SK-N-SH (cell line): ENCODE data around the gene OLFM2. TPM values are rescaled to one million over a fixed set of nuclear protein-coding genes. Genes with fewer than 3 reads are reported as not detected.

ENCODE experiments used
- CTCF ChIA-PET: fragments of 300-600, 350-600 bp; formaldehyde crosslinking; extraction: SDS; loops from one replicate; lab custom pipeline; 2021; lab: Yijun Ruan, JAX
- POLR2A ChIA-PET: fragments of 350-600 bp; sonication (Branson Sonifier 250); formaldehyde crosslinking; extraction: SDS; loops from one replicate; lab custom pipeline; 2020; ENCODE audit warnings: antibody characterized with exemption, inconsistent platforms; lab: Yijun Ruan, JAX
- DNase-seq: peaks from one replicate; pipeline ENCODE4 v3.0.0; 2012
- H2AFZ ChIP-seq: fragments of 200-600 bp; sonication (generic); 2 replicates; pipeline ENCODE4 v1.8.1; 2016; ENCODE audit warnings: antibody characterized with exemption, mild to moderate bottlenecking, low read depth
- H3F3A ChIP-seq: fragments of 200-600 bp; sonication (generic); replicated peaks from 2 replicates; pipeline ENCODE3; 2016; ENCODE audit warnings: antibody characterized with exemption, mild to moderate bottlenecking; ENCODE audit not compliant: insufficient read depth
- H3K27ac ChIP-seq, 2 experiments: fragments of 200-500 bp in 1 of 2; fragments of 200-600 bp in 1 of 2; sonication (Bioruptor generic) in 1 of 2; sonication (generic), shearing (Covaris generic) in 1 of 2; 2 replicates each; pipeline versions ENCODE4 v1.5.1 to v1.6.1; 2014 to 2016; ENCODE audit warnings: low read depth in 2 of 2, inconsistent platforms in 1 of 2, low read length in 1 of 2, mild to moderate bottlenecking in 1 of 2, mixed read lengths in 1 of 2
- H3K27me3 ChIP-seq: fragments of 200-600 bp; sonication (generic), shearing (Covaris generic); 2 replicates; pipeline ENCODE4 v1.6.1; 2016; ENCODE audit warnings: mixed run types; ENCODE audit not compliant: insufficient read depth
- H3K36me3 ChIP-seq, 2 experiments: fragments of 200-500 bp in 1 of 2; fragments of 200-600 bp in 1 of 2; sonication (Bioruptor generic) in 1 of 2; sonication (generic) in 1 of 2; replicated peaks in 1 of 2; 2 replicates each; pipeline versions ENCODE3 to v1.5.1; 2014 to 2016; ENCODE audit warnings: low read length in 1 of 2, mild to moderate bottlenecking in 1 of 2; ENCODE audit not compliant: insufficient read depth in 2 of 2, control insufficient read depth in 1 of 2
- H3K4me1 ChIP-seq, 2 experiments: fragments of 200-500 bp in 1 of 2; fragments of 200-600 bp in 1 of 2; sonication (Bioruptor generic) in 1 of 2; sonication (generic), shearing (Covaris generic) in 1 of 2; 2 replicates each; pipeline versions ENCODE4 v1.5.1 to v1.6.1; 2014 to 2016; ENCODE audit warnings: low read depth in 1 of 2, low read length in 1 of 2, mixed run types in 1 of 2; ENCODE audit not compliant: insufficient read depth in 2 of 2, control insufficient read depth in 1 of 2
- H3K4me2 ChIP-seq: fragments of 200-600 bp; sonication (generic), shearing (Covaris generic); 2 replicates; pipeline ENCODE4 v1.6.1; 2017; ENCODE audit warnings: mixed run types
- H3K4me3 ChIP-seq, 2 experiments: fragments of 200-500 bp in 1 of 2; fragments of 200-600 bp in 1 of 2; sonication (Bioruptor generic) in 1 of 2; sonication (generic), shearing (Covaris generic) in 1 of 2; 2 replicates each; pipeline versions ENCODE4 v1.5.1 to v1.8.1; 2014 to 2016; ENCODE audit warnings: low read depth in 2 of 2, inconsistent platforms in 1 of 2, low read length in 1 of 2, mild to moderate bottlenecking in 1 of 2, mixed read lengths in 1 of 2, moderate library complexity in 1 of 2
- H3K79me2 ChIP-seq: fragments of 200-600 bp; sonication (generic); 2 replicates; pipeline ENCODE4 v1.8.1; 2017; ENCODE audit warnings: mild to moderate bottlenecking; ENCODE audit not compliant: insufficient read depth
- H3K9ac ChIP-seq: fragments of 200-600 bp; sonication (generic); 2 replicates; pipeline ENCODE4 v1.6.1; 2017; ENCODE audit warnings: mixed run types
- H3K9me2 ChIP-seq: fragments of 200-600 bp; sonication (generic); 2 replicates; pipeline ENCODE4 v1.6.1; 2017; ENCODE audit warnings: mixed run types
- H3K9me3 ChIP-seq: fragments of 200-600 bp; sonication (generic); 2 replicates; pipeline ENCODE4 v1.6.1; 2017; ENCODE audit warnings: mixed run types, mild to moderate bottlenecking, moderate library complexity
- H4K20me1 ChIP-seq: fragments of 200-600 bp; sonication (generic); 2 replicates; pipeline ENCODE4 v1.6.1; 2017; ENCODE audit warnings: mild to moderate bottlenecking, mixed run types; ENCODE audit not compliant: insufficient read depth
- CHD2 ChIP-seq: fragments of 150-350 bp; IDR thresholded peaks from 2 replicates; pipeline ENCODE4 v1.6.1; 2018; ENCODE audit warnings: low read length; ENCODE audit not compliant: partially characterized antibody
- ELF1 ChIP-seq: IDR thresholded peaks from 2 replicates; pipeline ENCODE4 v1.4.0; 2012
- EP300 ChIP-seq, 2 experiments: IDR thresholded peaks; 2 replicates each; pipeline versions ENCODE4 v1.4.0 to v1.6.1; 2012; ENCODE audit warnings: borderline replicate concordance in 1 of 2, low read depth in 1 of 2, low read length in 1 of 2
- EZH2phosphoT487 ChIP-seq: fragments of 200-600 bp; sonication (generic); IDR thresholded peaks from 2 replicates; pipeline ENCODE4 v1.6.1; 2017; ENCODE audit warnings: low read depth, mixed run types, mild to moderate bottlenecking, antibody characterized with exemption, moderate library complexity, borderline replicate concordance
- MAX ChIP-seq: IDR thresholded peaks from 2 replicates; pipeline ENCODE4 v1.4.0; 2012; ENCODE audit warnings: low read depth
- MEF2A ChIP-seq: IDR thresholded peaks from 2 replicates; pipeline ENCODE4 v1.4.0; 2012; ENCODE audit warnings: low read depth, borderline replicate concordance
- NFIC ChIP-seq: IDR thresholded peaks from 2 replicates; pipeline ENCODE4 v1.4.0; 2012; ENCODE audit warnings: borderline replicate concordance
- RAD21 ChIP-seq: IDR thresholded peaks from 2 replicates; pipeline ENCODE4 v1.6.1; 2012; ENCODE audit warnings: mild to moderate bottlenecking, low read length
- SMC3 ChIP-seq: IDR thresholded peaks from 2 replicates; pipeline ENCODE4 v1.6.1; 2012; ENCODE audit warnings: low read depth, low read length, improper control_type of control experiment
- TCF12 ChIP-seq: IDR thresholded peaks from 2 replicates; pipeline ENCODE4 v1.4.0; 2012
- TEAD4 ChIP-seq: IDR thresholded peaks from 2 replicates; pipeline ENCODE4 v1.4.0; 2012; ENCODE audit warnings: mild to moderate bottlenecking, borderline replicate concordance; ENCODE audit not compliant: insufficient read depth
- YY1 ChIP-seq: IDR thresholded peaks from 2 replicates; pipeline ENCODE4 v1.4.0; 2012; ENCODE audit warnings: low read depth, mild to moderate bottlenecking
- WGBS: methylation state at CpG from one replicate; pipeline ENCODE4 v1.1.6; 2017; ENCODE audit warnings: low lambda C conversion rate; 5-methylcytosine and 5-hydroxymethylcytosine counted together
- polyA plus RNA-seq, 3 experiments: library from polyadenylated mRNA; depleted of rRNA; stranded (reverse); fragments of >200 nt; gene quantifications; 2 replicates each; pipeline ENCODE4 v1.2.3, GENCODE V29; 2012
- TF ChIP-seq, protein P1 (sequence below): fragments of 200-600 bp; sonication (generic); IDR thresholded peaks from 2 replicates; pipeline ENCODE4 v1.6.1; 2017; ENCODE audit warnings: antibody characterized with exemption, mild to moderate bottlenecking, moderate library complexity

Gene OLFM2
- polyA plus RNA-seq, 1 of the 3 experiments (the other 2 are of a cell fraction) = 10.7 TPM

- WGBS = 0% methylated on average over 5 of the region's 27 CpGs
- Histone ChIP-seq H3K27ac (peak overlapping the region; percentile 34 to 54; a peak in 2 of 4 replicates), H3K4me3 (peak overlapping the region; percentile 52 to 72), H4K20me1 (no peaks in the 10 kb centered on the region), H3F3A (peaks cover 9% of the 10 kb centered on the region), H3K27me3 (no peaks in the 10 kb centered on the region), H2AFZ (peak overlapping the region; percentile 82), H3K9ac (peak overlapping the region; percentile 52), H3K9me3 (no peaks in the 10 kb centered on the region), H3K4me1 (peaks cover 0 to 10% of the 10 kb centered on the region in 2 experiments; a peak in 1 of 4 replicates), H3K9me2 (no peaks in the 10 kb centered on the region), H3K79me2 (no peaks in the 10 kb centered on the region), H3K4me2 (peak overlapping the region; percentile 98), H3K36me3 (no peaks in the 10 kb centered on the region)
- TF ChIP-seq ELF1 (no peak), TEAD4 (no peak), MEF2A (no peak), EP300 (IDR thresholded peaks at IDR 0.05; ENCODE audit: borderline replicate concordance in 1 of 2, low read depth in 1 of 2, low read length in 1 of 2) (no peak), CHD2 (no peak), NFIC (no peak), TCF12 (no peak), YY1 (no peak), EZH2phosphoT487 (no peak), RAD21 (no peak), SMC3 (no peak)
- TF ChIP-seq, protein P1, sequence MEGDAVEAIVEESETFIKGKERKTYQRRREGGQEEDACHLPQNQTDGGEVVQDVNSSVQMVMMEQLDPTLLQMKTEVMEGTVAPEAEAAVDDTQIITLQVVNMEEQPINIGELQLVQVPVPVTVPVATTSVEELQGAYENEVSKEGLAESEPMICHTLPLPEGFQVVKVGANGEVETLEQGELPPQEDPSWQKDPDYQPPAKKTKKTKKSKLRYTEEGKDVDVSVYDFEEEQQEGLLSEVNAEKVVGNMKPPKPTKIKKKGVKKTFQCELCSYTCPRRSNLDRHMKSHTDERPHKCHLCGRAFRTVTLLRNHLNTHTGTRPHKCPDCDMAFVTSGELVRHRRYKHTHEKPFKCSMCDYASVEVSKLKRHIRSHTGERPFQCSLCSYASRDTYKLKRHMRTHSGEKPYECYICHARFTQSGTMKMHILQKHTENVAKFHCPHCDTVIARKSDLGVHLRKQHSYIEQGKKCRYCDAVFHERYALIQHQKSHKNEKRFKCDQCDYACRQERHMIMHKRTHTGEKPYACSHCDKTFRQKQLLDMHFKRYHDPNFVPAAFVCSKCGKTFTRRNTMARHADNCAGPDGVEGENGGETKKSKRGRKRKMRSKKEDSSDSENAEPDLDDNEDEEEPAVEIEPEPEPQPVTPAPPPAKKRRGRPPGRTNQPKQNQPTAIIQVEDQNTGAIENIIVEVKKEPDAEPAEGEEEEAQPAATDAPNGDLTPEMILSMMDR = no peak
- CTCF ChIA-PET = interaction anchor here (0.5 to 2.2 kb wide), 5 partner anchors 18 to 86 kb away, joined by 3 to 7 read pairs (median 3); partner anchors contain the start of gene UBL5
- DNase-seq = no peak
- POLR2A ChIA-PET = no interaction called here
These were observed 22.4 kb downstream of the OLFM2 start for GRCh38 chr19:9914001-9914314.

DNA sequence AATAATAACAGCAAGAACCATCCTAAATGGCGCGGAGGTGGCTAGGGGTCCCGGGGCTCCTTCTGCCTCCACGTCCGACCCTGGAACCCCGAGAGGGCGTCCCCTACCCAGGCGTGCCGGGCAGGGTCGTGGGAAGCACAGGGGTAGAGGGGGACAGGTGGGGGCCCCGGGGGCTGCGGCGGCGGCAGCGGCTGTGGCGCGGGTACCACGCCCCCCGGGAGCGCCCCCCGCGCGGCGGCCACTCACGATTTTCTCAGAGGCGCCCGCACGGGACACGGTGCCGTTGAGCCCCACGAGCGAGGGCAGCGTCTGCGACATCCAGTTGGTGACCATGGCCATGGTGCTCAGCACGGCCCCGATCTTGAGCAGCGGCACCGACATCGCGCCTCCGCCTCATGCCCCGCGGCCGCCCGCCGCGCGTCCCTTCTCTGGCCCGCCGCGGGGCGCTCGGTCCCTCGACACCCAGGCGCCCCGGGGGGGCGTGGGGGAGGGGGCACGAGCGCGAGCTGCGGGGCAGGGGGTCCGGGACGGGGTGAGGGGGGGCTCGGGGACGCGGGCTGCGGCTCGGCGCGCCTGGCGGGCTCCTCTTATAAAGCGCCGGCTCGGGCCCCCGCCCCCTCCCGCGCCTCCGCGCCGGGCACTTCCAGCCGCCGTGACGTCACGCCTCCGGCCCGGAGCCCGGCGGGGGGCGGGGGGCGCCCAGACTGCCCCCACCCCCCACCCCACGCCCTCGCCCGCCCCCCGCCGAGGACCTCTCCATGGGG, 22.9 kb downstream of the OLFM2 start:
- TF ChIP-seq CHD2 (no peak), MAX (peak; percentile 73)
- TF ChIP-seq, all 33 proteins: peak for 1
- H3K36me3 ChIP-seq = no peaks in the 10 kb centered on the region
- H3K9ac ChIP-seq = no peak overlapping the region; the same call in 1 of the 2 replicates
- no peaks in the 10 kb centered on the region for H3K79me2 ChIP-seq
- peak overlapping the region; percentile 80; the same call in 1 of the 2 replicates for H3K4me2 ChIP-seq
- H3K9me2 ChIP-seq = no peaks in the 10 kb centered on the region
- ChIA-PET CTCF (interaction anchor here (0.5 to 2.2 kb wide), 5 partner anchors 18 to 85 kb away, joined by 3 to 7 read pairs (median 3); partner anchors contain the start of gene UBL5), POLR2A (no interaction called here)
- WGBS = 22% methylated on average over 10 of the region's 95 CpGs
- no peak overlapping the region for H3K27ac ChIP-seq
- no peak overlapping the region for H2AFZ ChIP-seq
- peak overlapping the region; percentile 44 to 58; a peak in 3 of 4 replicates for H3K4me3 ChIP-seq
- H3F3A ChIP-seq = peaks cover 9% of the 10 kb centered on the region
- no peaks in the 10 kb centered on the region for H4K20me1 ChIP-seq
- DNase-seq = peak; percentile 90
- peaks cover 0 to 10% of the 10 kb centered on the region in 2 experiments; a peak in 1 of 4 replicates for H3K4me1 ChIP-seq
- no peaks in the 10 kb centered on the region for H3K27me3 ChIP-seq
- H3K9me3 ChIP-seq = no peaks in the 10 kb centered on the region
